HG03442 (cell line): ENCODE data around the gene SIN3B.

Experiments
- ATAC-seq: cut with Tn5 transposase; IDR thresholded peaks from one replicate; pipeline ENCODE4 v1.9.1; 2021; ENCODE audit warnings: mild to moderate bottlenecking, moderate library complexity; ENCODE audit not compliant: unreplicated experiment

SIN3B gene

GRCh38 chr19:16822648-16823047 is 6.5 kb upstream of the SIN3B start:
- no peak for ATAC-seq

- ATAC-seq = no peak
Measured at GRCh38 chr19:16824658-16825311, 4.4 kb upstream of the SIN3B start.

- ATAC-seq = no peak
Measured at GRCh38 chr19:16825312-16826052, 3.7 kb upstream of the SIN3B start.

- no peak for ATAC-seq
Measured at GRCh38 chr19:16829822-16830289, 658 bp downstream of the SIN3B start.

GRCh38 chr19:16830679-16831078 is 1.5 kb downstream of the SIN3B start:
- ATAC-seq = no peak

- no peak for ATAC-seq
Measured at GRCh38 chr19:16831531-16831930, 2.3 kb downstream of the SIN3B start.

- ATAC-seq = no peak
Measured at GRCh38 chr19:16834747-16835146, 5.5 kb downstream of the SIN3B start.

- ATAC-seq = no peak
Measured at GRCh38 chr19:16836115-16837034, 7.2 kb downstream of the SIN3B start.

- no peak for ATAC-seq
Measured at GRCh38 chr19:16837035-16837362, 7.8 kb downstream of the SIN3B start.

- ATAC-seq = no peak
Measured at GRCh38 chr19:16841391-16841926, 12.3 kb downstream of the SIN3B start.

GRCh38 chr19:16846901-16847300 is 17.7 kb downstream of the SIN3B start:
- no peak for ATAC-seq

- no peak for ATAC-seq
Measured at GRCh38 chr19:16847430-16847829, 18.2 kb downstream of the SIN3B start.

- ATAC-seq = no peak
Measured at GRCh38 chr19:16849168-16849567, 20.0 kb downstream of the SIN3B start.

GRCh38 chr19:16850133-16850532 is 20.9 kb downstream of the SIN3B start:
- no peak for ATAC-seq

- no peak for ATAC-seq
Measured at GRCh38 chr19:16851031-16851712, 22.0 kb downstream of the SIN3B start.

GRCh38 chr19:16853066-16853465 is 23.9 kb downstream of the SIN3B start:
- no peak for ATAC-seq

- no peak for ATAC-seq
Measured at GRCh38 chr19:16856091-16856490, 26.9 kb downstream of the SIN3B start.

- no peak for ATAC-seq
Measured at GRCh38 chr19:16859626-16860025, 30.4 kb downstream of the SIN3B start.

- no peak for ATAC-seq
Measured at GRCh38 chr19:16860118-16860517, 30.9 kb downstream of the SIN3B start.

- no peak for ATAC-seq
Measured at GRCh38 chr19:16861011-16861410, 31.8 kb downstream of the SIN3B start.

GRCh38 chr19:16861834-16862233 is 32.6 kb downstream of the SIN3B start:
- ATAC-seq = no peak
